H9 (cell line): ENCODE data around the gene NLRP5. TPM values are rescaled to one million over a fixed set of nuclear protein-coding genes. Genes with fewer than 3 reads are reported as not detected.

ENCODE experiments used
- DNase-seq: peaks from one replicate; pipeline ENCODE4 v3.0.0-alpha.2; 2017
- H2AFZ ChIP-seq: one replicate; pipeline ENCODE4 v1.6.1; 2013; ENCODE audit warnings: mild to moderate bottlenecking, low read length, control low read depth, moderate library complexity
- H2AK5ac ChIP-seq: 2 replicates; pipeline ENCODE4 v1.6.1; 2013; ENCODE audit warnings: low read length, control low read depth, mixed read lengths; ENCODE audit not compliant: insufficient read length
- H2BK120ac ChIP-seq: one replicate; pipeline ENCODE4 v1.6.1; 2013; ENCODE audit warnings: low read depth, mild to moderate bottlenecking, low read length, control low read depth, inconsistent platforms; ENCODE audit not compliant: poor library complexity, severe bottlenecking
- H2BK12ac ChIP-seq: 2 replicates; pipeline ENCODE4 v1.6.1; 2013; ENCODE audit warnings: low read length, control low read depth, mixed read lengths, low read depth; ENCODE audit not compliant: insufficient read length
- H2BK15ac ChIP-seq: 2 replicates; pipeline ENCODE4 v1.6.1; 2013; ENCODE audit warnings: low read depth, low read length, control low read depth
- H2BK20ac ChIP-seq: one replicate; pipeline ENCODE4 v1.6.1; 2013; ENCODE audit warnings: low read depth, mild to moderate bottlenecking, low read length, control low read depth, inconsistent platforms; ENCODE audit not compliant: poor library complexity, severe bottlenecking
- H2BK5ac ChIP-seq: 2 replicates; pipeline ENCODE4 v1.6.1; 2013; ENCODE audit warnings: low read length, control low read depth, mixed read lengths; ENCODE audit not compliant: insufficient read length
- H3K14ac ChIP-seq: 2 replicates; pipeline ENCODE4 v1.6.1; 2013; ENCODE audit warnings: low read length, control low read depth; ENCODE audit not compliant: insufficient read depth
- H3K18ac ChIP-seq: 2 replicates; pipeline ENCODE4 v1.6.1; 2013; ENCODE audit warnings: low read depth, mild to moderate bottlenecking, mixed read lengths, low read length, control low read depth; ENCODE audit not compliant: insufficient read length
- H3K23ac ChIP-seq: 2 replicates; pipeline ENCODE4 v1.6.1; 2013; ENCODE audit warnings: low read length, control low read depth, mixed read lengths, low read depth; ENCODE audit not compliant: insufficient read length
- H3K23me2 ChIP-seq: 2 replicates; pipeline ENCODE4 v1.6.1; 2013; ENCODE audit warnings: low read depth, mild to moderate bottlenecking, mixed read lengths, low read length, control low read depth; ENCODE audit not compliant: insufficient read length, poor library complexity, severe bottlenecking
- H3K27ac ChIP-seq: 2 replicates; pipeline ENCODE4 v1.5.1; 2013; ENCODE audit warnings: low read length, control low read depth, mixed read lengths, low read depth; ENCODE audit not compliant: insufficient read length
- H3K27me3 ChIP-seq: 2 replicates; pipeline ENCODE4 v1.6.1; 2013; ENCODE audit warnings: low read length, control low read depth, inconsistent platforms; ENCODE audit not compliant: insufficient read depth
- H3K4ac ChIP-seq: 2 replicates; pipeline ENCODE4 v1.6.1; 2013; ENCODE audit warnings: low read depth, mild to moderate bottlenecking, control low read depth, inconsistent platforms, low read length, moderate library complexity
- H3K4me1 ChIP-seq: 2 replicates; pipeline ENCODE4 v1.6.1; 2013; ENCODE audit warnings: low read length, control low read depth, inconsistent platforms; ENCODE audit not compliant: insufficient read depth
- H3K4me2 ChIP-seq: 2 replicates; pipeline ENCODE4 v1.6.1; 2013; ENCODE audit warnings: low read length, control low read depth, mixed read lengths; ENCODE audit not compliant: insufficient read length, insufficient read depth
- H3K56ac ChIP-seq: 2 replicates; pipeline ENCODE4 v1.6.1; 2013; ENCODE audit warnings: low read depth, mild to moderate bottlenecking, mixed read lengths, low read length, control low read depth; ENCODE audit not compliant: insufficient read length
- H3K79me1 ChIP-seq: 2 replicates; pipeline ENCODE4 v1.6.1; 2013; ENCODE audit warnings: low read depth, mild to moderate bottlenecking, moderate library complexity, low read length, control low read depth, inconsistent platforms; ENCODE audit not compliant: insufficient read depth, poor library complexity, severe bottlenecking
- H3K79me2 ChIP-seq: 2 replicates; pipeline ENCODE4 v1.6.1; 2013; ENCODE audit warnings: low read length, control low read depth, inconsistent platforms; ENCODE audit not compliant: insufficient read depth
- H3K9ac ChIP-seq: 2 replicates; pipeline ENCODE4 v1.6.1; 2013; ENCODE audit warnings: low read length, control low read depth, mixed read lengths; ENCODE audit not compliant: insufficient read length; ENCODE audit errors: extremely low read depth
- H3K9me3 ChIP-seq: one replicate; pipeline ENCODE4 v1.6.1; 2013; ENCODE audit warnings: low read depth, low read length, inconsistent platforms; ENCODE audit not compliant: control insufficient read depth
- H3T11ph ChIP-seq: one replicate; pipeline ENCODE4 v1.6.1; 2013; ENCODE audit warnings: mild to moderate bottlenecking, low read length, control low read depth, inconsistent platforms
- H4K20me1 ChIP-seq: one replicate; pipeline ENCODE4 v1.6.1; 2013; ENCODE audit not compliant: control insufficient read depth, insufficient read length, insufficient read depth
- H4K5ac ChIP-seq: 2 replicates; pipeline ENCODE4 v1.6.1; 2013; ENCODE audit warnings: low read depth, mild to moderate bottlenecking, mixed read lengths, low read length, control low read depth; ENCODE audit not compliant: insufficient read length
- H4K8ac ChIP-seq: replicated peaks from 2 replicates; pipeline ENCODE4 v1.6.1; 2013; ENCODE audit warnings: low read length, control low read depth, mixed read lengths, low read depth; ENCODE audit not compliant: insufficient read length
- H4K91ac ChIP-seq: 2 replicates; pipeline ENCODE4 v1.6.1; 2013; ENCODE audit warnings: low read depth, mild to moderate bottlenecking, moderate library complexity, mixed read lengths, low read length, control low read depth; ENCODE audit not compliant: insufficient read length
- H3K27ac Mint-ChIP-seq, 3 experiments: 2 replicates in 2 of 3; 3 replicates in 1 of 3; pipeline ENCODE4 v1.8.0; 2020 to 2021; ENCODE audit warnings: mixed read lengths in 3 of 3, mild to moderate bottlenecking in 1 of 3, moderate library complexity in 1 of 3
- H3K27me3 Mint-ChIP-seq: 2 replicates; pipeline ENCODE4 v1.8.0; 2021; ENCODE audit warnings: low read depth, mild to moderate bottlenecking, moderate library complexity, mixed read lengths
- H3K36me3 Mint-ChIP-seq, 3 experiments: 2 replicates in 2 of 3; 3 replicates in 1 of 3; pipeline ENCODE4 v1.8.0; 2020 to 2021; ENCODE audit warnings: low read depth in 3 of 3, mixed read lengths in 3 of 3; ENCODE audit not compliant: insufficient read depth in 1 of 3
- H3K4me1 Mint-ChIP-seq, 2 experiments: 2 replicates each; pipeline ENCODE4 v1.8.0; 2020; ENCODE audit warnings: mixed read lengths in 2 of 2
- H3K4me3 Mint-ChIP-seq, 2 experiments: 2 replicates in 1 of 2; 3 replicates in 1 of 2; pipeline ENCODE4 v1.8.0; 2020 to 2021; ENCODE audit warnings: mild to moderate bottlenecking in 2 of 2, mixed read lengths in 2 of 2, moderate library complexity in 1 of 2
- H3K9me3 Mint-ChIP-seq, 2 experiments: 2 replicates in 1 of 2; 3 replicates in 1 of 2; pipeline ENCODE4 v1.8.0; 2020; ENCODE audit warnings: mild to moderate bottlenecking in 2 of 2, mixed read lengths in 2 of 2, moderate library complexity in 1 of 2
- WGBS: extraction: QIAGEN DNeasy Blood & Tissue Kit; methylation state at CpG from one replicate; pipeline ENCODE4 v1.1.7; 2013; ENCODE audit warnings: missing lambda C conversion rate, low lambda C conversion rate, mixed read lengths; ENCODE audit not compliant: insufficient read length; ENCODE audit errors: extremely low coverage; 5-methylcytosine and 5-hydroxymethylcytosine counted together
- total RNA-seq: library from RNA; stranded (reverse); gene quantifications from 2 replicates; pipeline ENCODE4 v1.2.1, GENCODE V29; 2021
- TF ChIP-seq, protein P1 (sequence below): fragments of 200-600 bp; sonication (generic); conservative IDR thresholded peaks from 3 replicates; pipeline ENCODE4 v1.8.0; 2021; ENCODE audit warnings: antibody characterized with exemption, mild to moderate bottlenecking

Gene NLRP5
- total RNA-seq, 1 experiment from 2014 or later = not detected

- Mint-ChIP-seq H3K27me3 (no peaks in the 10 kb centered on the region), H3K36me3 (peaks cover 0 to 27% (median 4%) of the 10 kb centered on the region in 3 experiments; a peak in 5 of 7 replicates), H3K4me1 (no peaks in the 10 kb centered on the region), H3K4me3 (no peak overlapping the region), H3K9me3 (peaks cover 94 to 99% of the 10 kb centered on the region in 2 experiments), H3K27ac (no peak overlapping the region)
- no peak overlapping the region for H2AFZ ChIP-seq
- no peak overlapping the region for H3T11ph ChIP-seq
- H3K79me2 ChIP-seq = no peaks in the 10 kb centered on the region
- H4K20me1 ChIP-seq = no peaks in the 10 kb centered on the region
- H2BK5ac ChIP-seq = no peak overlapping the region
- H3K9ac ChIP-seq = no peak overlapping the region
- TF ChIP-seq, protein P1, sequence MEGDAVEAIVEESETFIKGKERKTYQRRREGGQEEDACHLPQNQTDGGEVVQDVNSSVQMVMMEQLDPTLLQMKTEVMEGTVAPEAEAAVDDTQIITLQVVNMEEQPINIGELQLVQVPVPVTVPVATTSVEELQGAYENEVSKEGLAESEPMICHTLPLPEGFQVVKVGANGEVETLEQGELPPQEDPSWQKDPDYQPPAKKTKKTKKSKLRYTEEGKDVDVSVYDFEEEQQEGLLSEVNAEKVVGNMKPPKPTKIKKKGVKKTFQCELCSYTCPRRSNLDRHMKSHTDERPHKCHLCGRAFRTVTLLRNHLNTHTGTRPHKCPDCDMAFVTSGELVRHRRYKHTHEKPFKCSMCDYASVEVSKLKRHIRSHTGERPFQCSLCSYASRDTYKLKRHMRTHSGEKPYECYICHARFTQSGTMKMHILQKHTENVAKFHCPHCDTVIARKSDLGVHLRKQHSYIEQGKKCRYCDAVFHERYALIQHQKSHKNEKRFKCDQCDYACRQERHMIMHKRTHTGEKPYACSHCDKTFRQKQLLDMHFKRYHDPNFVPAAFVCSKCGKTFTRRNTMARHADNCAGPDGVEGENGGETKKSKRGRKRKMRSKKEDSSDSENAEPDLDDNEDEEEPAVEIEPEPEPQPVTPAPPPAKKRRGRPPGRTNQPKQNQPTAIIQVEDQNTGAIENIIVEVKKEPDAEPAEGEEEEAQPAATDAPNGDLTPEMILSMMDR = no peak
- H3K79me1 ChIP-seq = no peaks in the 10 kb centered on the region
- H2BK120ac ChIP-seq = no peak overlapping the region
- H2BK15ac ChIP-seq = no peak overlapping the region
- no peak overlapping the region for H3K4ac ChIP-seq
- peaks cover 84% of the 10 kb centered on the region for H3K9me3 ChIP-seq
- no peaks in the 10 kb centered on the region for H3K23me2 ChIP-seq
- H3K14ac ChIP-seq = no peak overlapping the region
- H2BK12ac ChIP-seq = no peak overlapping the region
- no peak overlapping the region for H3K23ac ChIP-seq
- H3K56ac ChIP-seq = no peak overlapping the region
- no peaks in the 10 kb centered on the region for H3K27me3 ChIP-seq
- H2AK5ac ChIP-seq = no peak overlapping the region
- no CpG with 5 or more reads among the region's 6 CpGs for WGBS
- H3K18ac ChIP-seq = no peak overlapping the region
- no peaks in the 10 kb centered on the region for H3K4me1 ChIP-seq
- no peak overlapping the region for H4K8ac ChIP-seq
- no peak overlapping the region for H4K5ac ChIP-seq
- H3K4me2 ChIP-seq = no peak overlapping the region
- no peak overlapping the region for H2BK20ac ChIP-seq
- no peak overlapping the region for H3K27ac ChIP-seq
- DNase-seq = no peak
- H4K91ac ChIP-seq = no peak overlapping the region
Measured at GRCh38 chr19:55959996-55960675, 26.4 kb upstream of the NLRP5 start.
